ENCODE measurements around the gene SYT14.

The SYT14 gene

DNA sequence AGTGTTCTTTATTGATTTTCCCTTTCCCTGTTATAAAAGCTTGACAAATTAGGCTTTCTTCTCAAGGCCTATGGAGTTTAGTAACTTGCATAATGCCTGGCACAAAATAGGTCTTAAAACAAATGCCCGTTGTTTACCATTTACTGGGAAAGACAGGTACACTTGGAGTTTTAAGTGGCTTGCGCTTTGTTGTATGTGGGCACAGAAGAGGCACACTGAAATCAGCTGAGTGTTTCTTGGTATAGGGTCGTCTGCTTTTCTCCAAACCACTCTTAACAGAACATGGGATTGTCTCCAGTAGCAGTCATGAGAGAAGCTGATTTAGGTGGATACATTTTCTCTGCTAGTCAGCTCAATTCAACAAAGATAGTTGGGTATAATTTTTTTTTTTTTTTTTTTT, 132.5 kb downstream of the SYT14 start:
- POLR2A ChIA-PET = no interaction called here
- no peaks in the 10 kb centered on the region for H3K9me3 ChIP-seq (ENCODE audit: control extremely low read depth in 1 of 5, control insufficient read depth in 4 of 5, insufficient read depth in 2 of 5, low read depth in 1 of 5, low read length in 4 of 5)
- no peak overlapping the region for H3K27ac ChIP-seq (ENCODE audit: insufficient read depth in 1 of 2, low read depth in 1 of 2, low read length in 2 of 2, poor library complexity in 1 of 2, severe bottlenecking in 2 of 2)
- H3K4me3 ChIP-seq (ENCODE audit: control insufficient read depth in 1 of 7, extremely low read depth in 1 of 7, insufficient read depth in 4 of 7, low read depth in 2 of 7, low read length in 6 of 7) = no peak overlapping the region
- 100% methylated on average over 2 of the region's 3 CpGs for WGBS (ENCODE audit: insufficient coverage)
- CTCF ChIA-PET = interaction anchor here (0.8 kb wide), 1 partner anchor 16 kb away, joined by 3 read pairs; no protein-coding TSS in a partner anchor
- H3K4me1 ChIP-seq (ENCODE audit: control extremely low read depth in 1 of 4, control insufficient read depth in 4 of 4, insufficient read depth in 4 of 4, low read length in 3 of 4) = no peaks in the 10 kb centered on the region
- DNase-seq = no peak
- H3K27me3 ChIP-seq (replicated peaks in 2 of 5; ENCODE audit: control insufficient read depth in 4 of 5, insufficient read depth in 5 of 5, low read length in 4 of 5) = no peaks in the 10 kb centered on the region
- no peaks in the 10 kb centered on the region for H3K36me3 ChIP-seq (ENCODE audit: control insufficient read depth in 4 of 4, insufficient read depth in 4 of 4, low read length in 3 of 4)

DNA sequence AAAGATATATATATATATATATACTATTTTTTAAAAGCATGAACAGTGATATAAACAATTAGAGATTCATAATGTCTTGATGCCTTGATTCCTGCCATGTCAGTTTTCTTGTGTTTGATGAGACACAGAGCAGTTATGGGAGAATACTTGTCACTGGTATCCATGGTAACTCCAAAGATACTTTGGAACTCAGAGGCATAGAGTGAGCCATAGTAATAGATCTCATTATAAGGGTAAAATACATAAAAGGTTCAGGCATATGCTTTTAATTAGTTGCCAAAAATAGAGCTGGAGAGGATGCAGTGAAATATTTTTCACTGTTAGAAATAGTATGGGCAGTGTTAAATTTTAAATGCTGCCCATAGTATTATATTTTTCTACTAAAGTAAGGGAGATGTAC, 134.1 kb downstream of the SYT14 start:
- DNase-seq = no peak
- POLR2A ChIA-PET = no interaction called here
- no peaks in the 10 kb centered on the region for H3K27me3 ChIP-seq (replicated peaks in 2 of 5; ENCODE audit: control insufficient read depth in 4 of 5, insufficient read depth in 5 of 5, low read length in 4 of 5)
- H3K4me1 ChIP-seq (ENCODE audit: control extremely low read depth in 1 of 4, control insufficient read depth in 4 of 4, insufficient read depth in 4 of 4, low read length in 3 of 4) = no peaks in the 10 kb centered on the region
- H3K9me3 ChIP-seq (ENCODE audit: control extremely low read depth in 1 of 5, control insufficient read depth in 4 of 5, insufficient read depth in 2 of 5, low read depth in 1 of 5, low read length in 4 of 5) = no peaks in the 10 kb centered on the region
- H3K4me3 ChIP-seq (ENCODE audit: control insufficient read depth in 1 of 7, extremely low read depth in 1 of 7, insufficient read depth in 4 of 7, low read depth in 2 of 7, low read length in 6 of 7) = no peak overlapping the region
- no peak overlapping the region for H3K27ac ChIP-seq (ENCODE audit: insufficient read depth in 1 of 2, low read depth in 1 of 2, low read length in 2 of 2, poor library complexity in 1 of 2, severe bottlenecking in 2 of 2)
- H3K36me3 ChIP-seq (ENCODE audit: control insufficient read depth in 4 of 4, insufficient read depth in 4 of 4, low read length in 3 of 4) = no peaks in the 10 kb centered on the region
- CTCF ChIA-PET = no interaction called here

DNA sequence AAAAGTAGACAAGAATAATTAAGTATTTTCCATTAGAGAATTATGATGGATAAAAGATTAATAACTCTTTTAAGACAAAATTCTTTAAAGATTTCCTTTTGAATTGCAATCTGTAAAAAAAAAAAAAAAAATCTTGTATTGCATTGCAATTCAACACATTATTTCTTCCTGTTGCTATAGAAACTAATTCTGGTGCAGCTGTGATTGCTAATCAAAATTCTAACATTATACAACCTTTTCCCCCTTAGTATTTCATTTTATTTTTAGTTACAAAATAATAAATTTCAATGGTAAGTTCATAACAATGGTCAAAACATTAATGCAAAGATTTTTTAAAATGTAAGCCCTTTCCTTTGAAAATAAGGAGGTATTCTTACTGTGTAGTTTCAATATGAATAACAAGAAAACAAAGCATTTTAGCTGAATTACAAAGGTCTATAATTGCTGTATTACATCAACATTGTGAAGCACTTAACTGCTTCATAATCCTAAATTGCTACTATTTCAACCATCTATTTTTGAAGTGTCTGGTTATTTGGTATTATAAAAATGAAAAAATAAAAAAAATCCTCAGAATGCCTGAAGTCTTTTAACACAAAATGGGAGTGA, 135.0 kb downstream of the SYT14 start:
- Histone ChIP-seq H3K27me3 (replicated peaks in 2 of 5; ENCODE audit: control insufficient read depth in 4 of 5, insufficient read depth in 5 of 5, low read length in 4 of 5) (no peaks in the 10 kb centered on the region), H3K36me3 (ENCODE audit: control insufficient read depth in 4 of 4, insufficient read depth in 4 of 4, low read length in 3 of 4) (no peaks in the 10 kb centered on the region), H3K27ac (ENCODE audit: insufficient read depth in 1 of 2, low read depth in 1 of 2, low read length in 2 of 2, poor library complexity in 1 of 2, severe bottlenecking in 2 of 2) (no peak overlapping the region), H3K4me1 (ENCODE audit: control extremely low read depth in 1 of 4, control insufficient read depth in 4 of 4, insufficient read depth in 4 of 4, low read length in 3 of 4) (no peaks in the 10 kb centered on the region), H3K4me3 (ENCODE audit: control insufficient read depth in 1 of 7, extremely low read depth in 1 of 7, insufficient read depth in 4 of 7, low read depth in 2 of 7, low read length in 6 of 7) (no peak overlapping the region), H3K9me3 (ENCODE audit: control extremely low read depth in 1 of 5, control insufficient read depth in 4 of 5, insufficient read depth in 2 of 5, low read depth in 1 of 5, low read length in 4 of 5) (no peaks in the 10 kb centered on the region)
- no peak for DNase-seq
- ChIA-PET CTCF (no interaction called here), POLR2A (no interaction called here)

DNA sequence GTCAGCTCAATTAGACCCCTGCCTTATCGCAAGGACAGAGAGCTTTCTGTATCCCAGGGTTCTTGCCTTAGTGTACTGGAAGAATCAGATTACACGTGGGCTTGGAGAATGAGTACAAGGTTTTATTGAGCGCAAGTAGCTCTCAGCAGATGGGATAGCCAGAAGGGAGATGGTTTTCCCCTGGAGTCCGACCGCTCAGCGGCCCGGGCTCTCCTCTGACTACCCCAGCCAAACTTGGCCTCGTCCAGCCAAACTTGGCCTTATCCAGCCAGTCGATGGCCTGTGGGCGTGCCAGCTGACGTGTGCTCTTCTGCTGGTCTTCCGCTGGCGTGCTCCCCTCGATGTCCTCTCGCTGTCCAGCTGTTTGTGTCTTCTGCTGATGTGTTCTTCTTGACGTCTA, 136.9 kb downstream of the SYT14 start:
- no peak overlapping the region for H3K4me3 ChIP-seq (ENCODE audit: control insufficient read depth in 1 of 7, extremely low read depth in 1 of 7, insufficient read depth in 4 of 7, low read depth in 2 of 7, low read length in 6 of 7)
- WGBS (ENCODE audit: insufficient coverage) = 95% methylated on average over 16 of the region's 16 CpGs
- no peak for DNase-seq
- no peaks in the 10 kb centered on the region for H3K36me3 ChIP-seq (ENCODE audit: control insufficient read depth in 4 of 4, insufficient read depth in 4 of 4, low read length in 3 of 4)
- ChIA-PET CTCF (no interaction called here), POLR2A (no interaction called here)
- H3K9me3 ChIP-seq (ENCODE audit: control extremely low read depth in 1 of 5, control insufficient read depth in 4 of 5, insufficient read depth in 2 of 5, low read depth in 1 of 5, low read length in 4 of 5) = no peaks in the 10 kb centered on the region
- H3K27ac ChIP-seq (ENCODE audit: insufficient read depth in 1 of 2, low read depth in 1 of 2, low read length in 2 of 2, poor library complexity in 1 of 2, severe bottlenecking in 2 of 2) = no peak overlapping the region
- H3K27me3 ChIP-seq (replicated peaks in 2 of 5; ENCODE audit: control insufficient read depth in 4 of 5, insufficient read depth in 5 of 5, low read length in 4 of 5) = no peaks in the 10 kb centered on the region
- no peaks in the 10 kb centered on the region for H3K4me1 ChIP-seq (ENCODE audit: control extremely low read depth in 1 of 4, control insufficient read depth in 4 of 4, insufficient read depth in 4 of 4, low read length in 3 of 4)

DNA sequence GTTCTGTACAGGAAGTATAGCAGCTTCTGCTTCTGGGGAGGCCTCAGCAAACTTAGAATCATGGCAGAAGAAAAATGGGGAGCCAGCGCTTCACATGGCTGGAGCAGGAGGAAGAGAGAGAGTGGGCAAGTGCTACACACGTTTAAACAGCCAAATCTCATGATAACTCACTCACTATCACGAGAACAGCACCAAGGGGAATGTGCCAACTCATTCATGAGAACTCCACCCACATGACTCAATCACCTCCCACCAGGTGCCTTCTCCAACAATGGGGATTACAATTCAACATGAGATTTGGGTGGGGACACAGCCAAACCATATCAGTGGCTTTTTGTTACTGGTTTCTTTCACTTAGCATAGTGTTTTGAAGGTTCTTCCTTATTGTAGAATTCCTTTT, 138.6 kb downstream of the SYT14 start:
- ChIA-PET CTCF (no interaction called here), POLR2A (no interaction called here)
- Histone ChIP-seq H3K27ac (ENCODE audit: insufficient read depth in 1 of 2, low read depth in 1 of 2, low read length in 2 of 2, poor library complexity in 1 of 2, severe bottlenecking in 2 of 2) (no peak overlapping the region), H3K4me3 (ENCODE audit: control insufficient read depth in 1 of 7, extremely low read depth in 1 of 7, insufficient read depth in 4 of 7, low read depth in 2 of 7, low read length in 6 of 7) (no peak overlapping the region), H3K9me3 (ENCODE audit: control extremely low read depth in 1 of 5, control insufficient read depth in 4 of 5, insufficient read depth in 2 of 5, low read depth in 1 of 5, low read length in 4 of 5) (no peaks in the 10 kb centered on the region), H3K27me3 (replicated peaks in 2 of 5; ENCODE audit: control insufficient read depth in 4 of 5, insufficient read depth in 5 of 5, low read length in 4 of 5) (no peaks in the 10 kb centered on the region), H3K4me1 (ENCODE audit: control extremely low read depth in 1 of 4, control insufficient read depth in 4 of 4, insufficient read depth in 4 of 4, low read length in 3 of 4) (no peaks in the 10 kb centered on the region), H3K36me3 (ENCODE audit: control insufficient read depth in 4 of 4, insufficient read depth in 4 of 4, low read length in 3 of 4) (no peaks in the 10 kb centered on the region)
- WGBS (ENCODE audit: insufficient coverage) = no CpG with 5 or more reads among the region's 3 CpGs
- DNase-seq = no peak

GRCh38 chr1:210081494-210081893, 143.5 kb downstream of the SYT14 start:
- Histone ChIP-seq H3K4me1 (ENCODE audit: control extremely low read depth in 1 of 4, control insufficient read depth in 4 of 4, insufficient read depth in 4 of 4, low read length in 3 of 4) (no peaks in the 10 kb centered on the region), H3K9me3 (ENCODE audit: control extremely low read depth in 1 of 5, control insufficient read depth in 4 of 5, insufficient read depth in 2 of 5, low read depth in 1 of 5, low read length in 4 of 5) (no peaks in the 10 kb centered on the region), H3K4me3 (ENCODE audit: control insufficient read depth in 1 of 7, extremely low read depth in 1 of 7, insufficient read depth in 4 of 7, low read depth in 2 of 7, low read length in 6 of 7) (no peak overlapping the region), H3K27ac (ENCODE audit: insufficient read depth in 1 of 2, low read depth in 1 of 2, low read length in 2 of 2, poor library complexity in 1 of 2, severe bottlenecking in 2 of 2) (no peak overlapping the region), H3K36me3 (ENCODE audit: control insufficient read depth in 4 of 4, insufficient read depth in 4 of 4, low read length in 3 of 4) (no peaks in the 10 kb centered on the region), H3K27me3 (replicated peaks in 2 of 5; ENCODE audit: control insufficient read depth in 4 of 5, insufficient read depth in 5 of 5, low read length in 4 of 5) (no peaks in the 10 kb centered on the region)
- no peak for DNase-seq
- CTCF ChIA-PET = no interaction called here
- POLR2A ChIA-PET = no interaction called here

DNA sequence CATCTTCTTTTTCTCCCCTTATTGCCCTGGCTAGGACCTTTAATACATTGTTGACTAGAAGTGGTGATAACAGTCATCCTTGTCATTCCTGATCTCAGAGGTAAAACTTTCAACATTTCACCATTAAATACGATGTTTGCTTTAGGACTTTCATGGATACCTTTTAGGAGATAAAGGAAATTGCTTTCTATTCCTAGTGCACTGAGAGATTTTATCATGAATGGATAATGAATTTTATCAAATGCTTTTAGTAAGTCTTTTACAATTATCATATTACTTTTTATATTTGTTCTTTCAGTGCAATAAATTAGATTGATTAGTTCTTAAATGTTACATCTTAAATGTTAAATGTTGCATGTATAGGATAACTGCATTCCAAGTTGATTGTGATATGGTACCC, 147.3 kb downstream of the SYT14 start:
- no CpG with 5 or more reads among the region's 1 CpG for WGBS (ENCODE audit: insufficient coverage)
- no peaks in the 10 kb centered on the region for H3K4me1 ChIP-seq (ENCODE audit: control extremely low read depth in 1 of 4, control insufficient read depth in 4 of 4, insufficient read depth in 4 of 4, low read length in 3 of 4)
- POLR2A ChIA-PET = no interaction called here
- H3K36me3 ChIP-seq (ENCODE audit: control insufficient read depth in 4 of 4, insufficient read depth in 4 of 4, low read length in 3 of 4) = no peaks in the 10 kb centered on the region
- DNase-seq = no peak
- no peak overlapping the region for H3K27ac ChIP-seq (ENCODE audit: insufficient read depth in 1 of 2, low read depth in 1 of 2, low read length in 2 of 2, poor library complexity in 1 of 2, severe bottlenecking in 2 of 2)
- CTCF ChIA-PET = no interaction called here
- H3K27me3 ChIP-seq (replicated peaks in 2 of 5; ENCODE audit: control insufficient read depth in 4 of 5, insufficient read depth in 5 of 5, low read length in 4 of 5) = no peaks in the 10 kb centered on the region
- no peaks in the 10 kb centered on the region for H3K9me3 ChIP-seq (ENCODE audit: control extremely low read depth in 1 of 5, control insufficient read depth in 4 of 5, insufficient read depth in 2 of 5, low read depth in 1 of 5, low read length in 4 of 5)
- no peak overlapping the region for H3K4me3 ChIP-seq (ENCODE audit: control insufficient read depth in 1 of 7, extremely low read depth in 1 of 7, insufficient read depth in 4 of 7, low read depth in 2 of 7, low read length in 6 of 7)

DNA sequence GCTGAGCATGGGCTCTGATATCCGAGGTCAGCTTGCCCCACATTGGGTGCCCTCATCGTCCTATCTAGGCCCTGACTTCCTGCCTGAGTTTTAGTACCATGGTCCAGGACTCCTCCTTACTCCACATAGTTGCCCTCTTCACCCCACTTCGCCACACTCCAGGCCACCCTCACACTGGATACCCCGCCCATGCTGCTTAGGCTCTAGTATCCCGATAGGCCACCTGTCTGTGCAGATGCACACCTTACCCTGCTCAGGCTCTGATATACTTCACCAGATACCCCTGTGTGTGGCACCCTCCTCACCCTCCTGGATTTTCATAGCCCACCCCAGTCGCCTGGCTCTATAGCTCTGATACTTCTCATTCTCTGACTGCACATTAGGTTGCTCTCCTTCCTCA, 149.0 kb downstream of the SYT14 start:
- no peaks in the 10 kb centered on the region for H3K27me3 ChIP-seq (replicated peaks in 2 of 5; ENCODE audit: control insufficient read depth in 4 of 5, insufficient read depth in 5 of 5, low read length in 4 of 5)
- ChIA-PET CTCF (no interaction called here), POLR2A (no interaction called here)
- no peak overlapping the region for H3K27ac ChIP-seq (ENCODE audit: insufficient read depth in 1 of 2, low read depth in 1 of 2, low read length in 2 of 2, poor library complexity in 1 of 2, severe bottlenecking in 2 of 2)
- no peak overlapping the region for H3K4me3 ChIP-seq (ENCODE audit: control insufficient read depth in 1 of 7, extremely low read depth in 1 of 7, insufficient read depth in 4 of 7, low read depth in 2 of 7, low read length in 6 of 7)
- no peaks in the 10 kb centered on the region for H3K4me1 ChIP-seq (ENCODE audit: control extremely low read depth in 1 of 4, control insufficient read depth in 4 of 4, insufficient read depth in 4 of 4, low read length in 3 of 4)
- no peaks in the 10 kb centered on the region for H3K36me3 ChIP-seq (ENCODE audit: control insufficient read depth in 4 of 4, insufficient read depth in 4 of 4, low read length in 3 of 4)
- no peak for DNase-seq
- 88% methylated on average over 6 of the region's 6 CpGs for WGBS (ENCODE audit: insufficient coverage)
- H3K9me3 ChIP-seq (ENCODE audit: control extremely low read depth in 1 of 5, control insufficient read depth in 4 of 5, insufficient read depth in 2 of 5, low read depth in 1 of 5, low read length in 4 of 5) = no peaks in the 10 kb centered on the region
